ENCODE measurements around the gene QRFP.

DNA sequence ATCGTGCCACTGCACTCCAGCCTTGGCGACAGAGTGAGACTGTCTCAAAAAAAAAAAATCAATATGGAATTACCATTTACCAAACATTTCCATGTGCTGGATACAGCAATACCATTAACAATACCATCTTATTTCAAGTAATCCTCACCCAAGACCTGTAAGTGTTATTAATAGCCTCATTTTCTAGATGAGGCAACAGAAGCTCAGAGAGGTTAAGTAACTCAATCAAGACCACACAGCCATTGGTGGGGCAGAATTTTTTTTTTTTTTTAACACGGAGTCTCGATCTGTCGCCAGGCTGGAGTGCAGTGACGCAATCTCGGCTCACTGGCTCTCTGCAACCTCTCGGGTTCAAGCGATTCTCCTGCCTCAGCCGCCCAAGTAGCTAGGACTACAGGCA, 46.1 kb upstream of the QRFP start:
- TF ChIP-seq, protein P1, sequence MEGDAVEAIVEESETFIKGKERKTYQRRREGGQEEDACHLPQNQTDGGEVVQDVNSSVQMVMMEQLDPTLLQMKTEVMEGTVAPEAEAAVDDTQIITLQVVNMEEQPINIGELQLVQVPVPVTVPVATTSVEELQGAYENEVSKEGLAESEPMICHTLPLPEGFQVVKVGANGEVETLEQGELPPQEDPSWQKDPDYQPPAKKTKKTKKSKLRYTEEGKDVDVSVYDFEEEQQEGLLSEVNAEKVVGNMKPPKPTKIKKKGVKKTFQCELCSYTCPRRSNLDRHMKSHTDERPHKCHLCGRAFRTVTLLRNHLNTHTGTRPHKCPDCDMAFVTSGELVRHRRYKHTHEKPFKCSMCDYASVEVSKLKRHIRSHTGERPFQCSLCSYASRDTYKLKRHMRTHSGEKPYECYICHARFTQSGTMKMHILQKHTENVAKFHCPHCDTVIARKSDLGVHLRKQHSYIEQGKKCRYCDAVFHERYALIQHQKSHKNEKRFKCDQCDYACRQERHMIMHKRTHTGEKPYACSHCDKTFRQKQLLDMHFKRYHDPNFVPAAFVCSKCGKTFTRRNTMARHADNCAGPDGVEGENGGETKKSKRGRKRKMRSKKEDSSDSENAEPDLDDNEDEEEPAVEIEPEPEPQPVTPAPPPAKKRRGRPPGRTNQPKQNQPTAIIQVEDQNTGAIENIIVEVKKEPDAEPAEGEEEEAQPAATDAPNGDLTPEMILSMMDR (IDR thresholded peaks at IDR 0.05), result no peak
- no peak for TF ChIP-seq ZFX (IDR thresholded peaks at IDR 0.05; ENCODE audit: borderline replicate concordance)

Measured in 22Rv1 (cell line).